GM10266 (cell line): ENCODE data around the gene PIP5KL1.

Experiments
- DNase-seq: peaks from one replicate; pipeline ENCODE4 v3.0.0; 2012; ENCODE audit errors: extremely low spot score
- TF ChIP-seq, protein P1 (sequence below): IDR thresholded peaks from 2 replicates; pipeline ENCODE4 v1.5.1; 2012; ENCODE audit warnings: mild to moderate bottlenecking, low read depth; ENCODE audit not compliant: control insufficient read depth, insufficient read depth; ENCODE audit errors: missing control alignments

Gene PIP5KL1

DNA sequence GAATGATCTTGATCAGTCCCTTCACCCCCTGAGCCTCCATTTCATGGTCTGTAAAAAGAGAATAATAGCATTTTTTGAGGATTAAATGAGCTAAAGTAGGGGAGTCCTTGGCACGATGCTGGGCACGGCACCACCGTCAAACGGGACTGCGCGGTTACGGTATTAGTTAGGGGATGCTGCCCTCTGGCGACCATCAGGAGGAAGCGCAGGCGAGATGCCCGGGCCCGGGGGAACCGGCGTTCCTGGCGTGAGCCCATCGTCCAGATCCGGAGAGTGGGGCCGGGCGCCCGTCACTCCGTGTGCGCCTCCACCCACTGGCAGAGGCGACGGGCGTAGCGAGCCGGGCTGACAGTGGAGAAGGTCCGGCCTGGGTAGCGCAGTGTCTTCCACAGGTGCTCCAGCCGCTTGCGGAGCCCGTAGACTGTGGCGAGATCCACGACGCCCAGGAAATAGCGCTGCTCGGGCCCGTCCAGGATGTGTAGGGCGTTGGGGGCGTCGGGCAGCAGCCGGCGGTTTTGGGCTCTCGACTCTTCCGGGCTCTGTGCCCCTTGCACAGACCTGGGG is 8.9 kb downstream of the PIP5KL1 start:
- peak; percentile 87 for DNase-seq

DNA sequence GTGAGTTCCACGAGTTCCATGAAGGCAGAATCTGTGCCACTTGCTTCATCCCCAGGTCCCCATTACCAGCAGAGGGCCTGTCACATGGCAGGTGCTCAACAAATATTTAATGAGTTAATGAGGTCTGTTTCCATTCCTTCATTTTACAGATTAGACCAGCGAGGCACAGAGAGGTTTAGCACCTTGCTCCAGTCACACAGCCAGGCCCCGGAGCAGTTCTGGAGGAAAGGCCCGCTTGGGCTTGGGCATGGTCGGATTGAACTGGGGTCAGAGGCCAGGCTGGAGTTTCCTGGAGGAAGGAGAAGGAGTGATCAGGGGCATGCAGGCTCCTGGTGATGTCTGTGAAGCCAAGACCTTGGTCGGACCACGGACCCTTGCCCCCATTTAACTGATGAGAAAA is 9.8 kb downstream of the PIP5KL1 start:
- no peak for DNase-seq
- TF ChIP-seq, protein P1, sequence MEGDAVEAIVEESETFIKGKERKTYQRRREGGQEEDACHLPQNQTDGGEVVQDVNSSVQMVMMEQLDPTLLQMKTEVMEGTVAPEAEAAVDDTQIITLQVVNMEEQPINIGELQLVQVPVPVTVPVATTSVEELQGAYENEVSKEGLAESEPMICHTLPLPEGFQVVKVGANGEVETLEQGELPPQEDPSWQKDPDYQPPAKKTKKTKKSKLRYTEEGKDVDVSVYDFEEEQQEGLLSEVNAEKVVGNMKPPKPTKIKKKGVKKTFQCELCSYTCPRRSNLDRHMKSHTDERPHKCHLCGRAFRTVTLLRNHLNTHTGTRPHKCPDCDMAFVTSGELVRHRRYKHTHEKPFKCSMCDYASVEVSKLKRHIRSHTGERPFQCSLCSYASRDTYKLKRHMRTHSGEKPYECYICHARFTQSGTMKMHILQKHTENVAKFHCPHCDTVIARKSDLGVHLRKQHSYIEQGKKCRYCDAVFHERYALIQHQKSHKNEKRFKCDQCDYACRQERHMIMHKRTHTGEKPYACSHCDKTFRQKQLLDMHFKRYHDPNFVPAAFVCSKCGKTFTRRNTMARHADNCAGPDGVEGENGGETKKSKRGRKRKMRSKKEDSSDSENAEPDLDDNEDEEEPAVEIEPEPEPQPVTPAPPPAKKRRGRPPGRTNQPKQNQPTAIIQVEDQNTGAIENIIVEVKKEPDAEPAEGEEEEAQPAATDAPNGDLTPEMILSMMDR, result no peak

More for the DNA sequence above, 8.9 kb downstream of the PIP5KL1 start:
- TF ChIP-seq, protein P1, result peak; percentile 96

DNA sequence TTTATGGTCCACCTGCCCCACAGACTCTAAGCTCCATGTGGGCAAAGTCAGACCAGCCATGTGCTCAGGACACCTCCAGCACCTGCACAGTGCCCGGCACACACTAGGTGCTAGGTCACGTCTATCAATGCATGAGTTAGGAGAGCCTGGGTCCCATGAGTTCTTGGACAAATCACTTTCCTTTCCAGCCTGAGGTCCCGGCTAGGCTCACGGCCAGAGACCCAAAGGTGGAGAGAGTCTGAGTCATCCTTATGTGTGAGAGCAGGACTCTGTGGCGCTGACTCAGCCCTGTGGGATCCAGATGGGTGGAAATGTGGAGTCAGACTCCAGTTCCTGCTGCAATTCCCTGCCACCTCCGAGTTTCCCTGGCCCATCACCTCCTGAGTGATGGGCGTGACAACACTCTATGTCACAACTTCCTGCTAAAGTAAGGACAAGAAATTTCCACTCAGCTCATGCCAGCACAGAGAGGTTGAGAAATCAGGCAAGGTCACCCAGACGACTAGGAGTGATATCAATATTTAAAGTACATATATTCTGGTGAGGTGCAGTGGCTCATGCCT is 11.2 kb downstream of the PIP5KL1 start:
- TF ChIP-seq, protein P1, result no peak
- no peak for DNase-seq

DNA sequence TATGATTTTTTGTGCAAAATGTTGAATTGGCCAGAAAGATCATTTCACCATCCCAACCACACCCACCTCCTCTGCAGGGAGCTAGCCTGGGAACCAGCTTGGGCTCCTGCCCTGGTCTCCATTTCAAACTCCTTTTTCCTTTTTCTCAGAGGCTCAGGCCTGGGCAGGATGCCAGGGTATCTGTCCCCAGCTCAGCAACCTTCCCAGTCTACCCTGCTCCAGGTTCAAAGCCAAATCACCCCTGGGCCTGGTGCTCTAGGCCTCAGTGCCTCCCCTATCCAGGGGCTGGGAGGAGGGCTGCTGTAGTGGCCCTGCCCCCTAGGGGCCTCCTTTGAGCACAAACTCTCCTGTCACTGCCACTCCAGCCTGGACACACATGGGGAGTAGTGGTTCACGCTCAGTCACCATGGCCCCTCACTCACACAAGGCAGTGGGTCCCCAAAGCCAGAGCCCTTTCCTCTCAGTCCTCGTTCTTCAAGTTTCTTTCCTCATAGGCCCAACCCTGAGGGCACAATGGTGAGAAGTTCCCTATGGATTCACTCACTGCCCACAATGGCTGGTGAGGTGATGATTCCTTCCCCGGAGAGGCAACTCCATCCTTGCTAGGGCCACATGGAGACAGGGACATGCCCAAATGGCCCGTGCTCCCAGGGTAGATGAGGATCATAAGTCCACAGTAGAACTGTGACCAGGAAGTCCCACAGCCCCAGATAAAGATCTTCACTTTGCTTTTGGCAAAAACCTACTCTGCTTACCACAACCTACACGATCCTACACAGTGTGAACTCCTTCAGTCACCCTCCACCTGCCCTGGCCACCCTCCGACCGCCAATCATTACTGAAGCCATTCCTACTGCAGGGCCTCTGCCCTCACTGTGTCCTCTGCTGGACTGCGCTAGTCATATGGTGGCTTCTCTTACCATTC is 12.1 kb downstream of the PIP5KL1 start:
- no peak for DNase-seq
- TF ChIP-seq, protein P1, result peak; percentile 38

DNA sequence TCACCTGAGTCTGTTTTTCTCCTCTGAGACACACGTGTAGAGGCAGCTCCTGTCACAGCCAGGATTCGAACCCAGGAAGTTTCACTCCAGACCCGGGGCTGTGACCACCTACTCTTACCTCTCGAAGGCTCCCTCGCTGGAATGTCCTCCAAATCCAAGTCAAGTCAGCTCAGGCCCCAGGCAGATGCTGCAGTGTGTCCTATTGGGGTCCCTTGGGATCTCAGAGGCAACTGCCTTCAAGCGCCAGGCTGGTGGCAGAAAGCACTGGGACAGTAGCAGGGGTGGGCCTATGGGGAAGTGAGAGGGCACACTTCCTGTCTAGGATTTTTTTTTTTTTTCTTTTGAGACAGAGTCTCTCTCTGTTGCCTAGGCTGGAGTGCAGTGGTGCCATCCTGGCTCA is 13.0 kb downstream of the PIP5KL1 start:
- DNase-seq, result no peak

DNA sequence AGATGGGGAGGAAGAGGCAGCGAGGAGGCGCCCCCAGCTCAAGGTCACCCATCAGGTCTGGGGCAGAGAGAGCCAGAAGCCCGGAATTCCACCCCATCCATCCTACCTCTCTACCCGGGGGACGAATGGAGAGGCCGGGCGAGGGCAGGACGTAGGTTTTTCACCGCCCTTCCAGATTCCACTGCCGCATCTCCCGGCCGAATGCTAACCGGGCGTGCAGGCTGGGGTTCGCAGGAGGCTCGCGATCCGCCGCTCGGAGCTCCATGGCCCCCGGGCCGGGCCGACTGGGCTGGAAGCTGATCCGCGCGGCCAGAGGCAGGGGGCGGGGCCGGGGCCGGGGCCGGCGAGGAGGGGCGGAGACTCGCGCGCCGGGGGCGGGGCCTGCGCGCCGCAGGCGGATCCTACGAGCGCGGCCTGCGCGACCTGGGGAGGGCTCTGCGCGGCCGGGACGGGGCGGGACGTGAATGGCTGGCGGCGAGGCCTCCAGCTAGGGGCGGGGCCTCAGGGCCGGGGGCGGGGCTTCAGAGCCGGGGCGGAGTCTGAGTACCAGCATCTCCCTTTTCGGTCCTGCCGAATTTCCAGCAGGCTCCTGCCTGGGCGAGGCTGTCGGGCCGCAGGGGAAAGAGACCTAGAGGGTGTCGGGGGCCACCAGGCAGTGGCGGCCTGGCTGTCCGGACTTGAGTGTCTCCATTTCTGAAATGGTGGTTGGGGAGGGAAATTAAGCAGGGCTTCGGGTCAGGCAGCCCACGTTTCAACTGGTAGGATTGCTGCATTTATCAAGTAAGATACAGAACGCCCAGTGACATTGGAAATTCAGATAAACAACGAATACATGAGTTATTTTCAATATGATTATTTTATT is 13.6 kb downstream of the PIP5KL1 start, which contains the start of gene ST6GALNAC4:
Gene ST6GALNAC4 (minus strand): TSS at position 322 of the 862 bp plus-strand sequence. CDS start 622 bp downstream, outside the sequence.
- peak; percentile 99 for DNase-seq
- TF ChIP-seq, protein P1, result no peak

More for the DNA sequence above, 13.0 kb downstream of the PIP5KL1 start:
- TF ChIP-seq, protein P1, result no peak
